Esophagus squamous epithelium (tissue), 4 donors: Measurements from ENCODE around the gene TBX3.

ENCODE experiments used
- POLR2A ChIP-seq, 4 donors: fragments of 450-650 bp; IDR thresholded peaks; one replicate each; pipeline ENCODE4 v1.6.1; 2017; ENCODE audit warnings: antibody characterized with exemption in 4 of 4, mild to moderate bottlenecking in 4 of 4, moderate library complexity in 3 of 4
- TF ChIP-seq, protein P1 (sequence below), 6 experiments: fragments of 450-650 bp in 4 of 6; fragments of 200-600 bp in 2 of 6; sonication (generic) in 2 of 6; IDR thresholded peaks; one replicate each; pipeline ENCODE4 v1.5.1; 2016 to 2019; ENCODE audit warnings: antibody characterized with exemption in 6 of 6, mild to moderate bottlenecking in 4 of 6, moderate library complexity in 4 of 6

DNA sequence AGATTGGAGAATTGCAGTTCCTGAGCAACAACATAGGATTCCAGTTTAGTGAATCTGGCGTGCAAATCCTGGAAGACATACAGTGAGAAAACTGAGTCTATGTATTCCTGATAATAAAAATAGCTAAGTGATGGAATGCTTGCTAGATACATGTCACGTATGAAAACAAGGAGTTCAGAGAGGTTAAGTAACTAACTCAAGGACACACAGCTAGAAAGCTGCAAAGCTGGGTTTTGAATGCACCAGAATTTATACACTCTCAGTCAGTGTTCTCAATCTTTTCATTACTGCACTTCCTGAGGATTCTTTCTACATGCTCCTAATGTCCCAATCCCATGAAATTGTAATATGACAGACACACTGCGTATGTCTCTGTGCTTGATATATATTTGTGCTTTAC is 35.3 kb downstream of the TBX3 start:
- TF ChIP-seq, protein P1, sequence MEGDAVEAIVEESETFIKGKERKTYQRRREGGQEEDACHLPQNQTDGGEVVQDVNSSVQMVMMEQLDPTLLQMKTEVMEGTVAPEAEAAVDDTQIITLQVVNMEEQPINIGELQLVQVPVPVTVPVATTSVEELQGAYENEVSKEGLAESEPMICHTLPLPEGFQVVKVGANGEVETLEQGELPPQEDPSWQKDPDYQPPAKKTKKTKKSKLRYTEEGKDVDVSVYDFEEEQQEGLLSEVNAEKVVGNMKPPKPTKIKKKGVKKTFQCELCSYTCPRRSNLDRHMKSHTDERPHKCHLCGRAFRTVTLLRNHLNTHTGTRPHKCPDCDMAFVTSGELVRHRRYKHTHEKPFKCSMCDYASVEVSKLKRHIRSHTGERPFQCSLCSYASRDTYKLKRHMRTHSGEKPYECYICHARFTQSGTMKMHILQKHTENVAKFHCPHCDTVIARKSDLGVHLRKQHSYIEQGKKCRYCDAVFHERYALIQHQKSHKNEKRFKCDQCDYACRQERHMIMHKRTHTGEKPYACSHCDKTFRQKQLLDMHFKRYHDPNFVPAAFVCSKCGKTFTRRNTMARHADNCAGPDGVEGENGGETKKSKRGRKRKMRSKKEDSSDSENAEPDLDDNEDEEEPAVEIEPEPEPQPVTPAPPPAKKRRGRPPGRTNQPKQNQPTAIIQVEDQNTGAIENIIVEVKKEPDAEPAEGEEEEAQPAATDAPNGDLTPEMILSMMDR (IDR thresholded peaks at IDR 0.05): no peak
- TF ChIP-seq POLR2A (IDR thresholded peaks at IDR 0.05): no peak
